ENCODE measurements around the gene FBXL14.
"Not testable (repeated sequence)": the region's sequence is repeated elsewhere in the genome, so short reads cannot be mapped to it uniquely, and the experiment has no call there.

Gene FBXL14

DNA sequence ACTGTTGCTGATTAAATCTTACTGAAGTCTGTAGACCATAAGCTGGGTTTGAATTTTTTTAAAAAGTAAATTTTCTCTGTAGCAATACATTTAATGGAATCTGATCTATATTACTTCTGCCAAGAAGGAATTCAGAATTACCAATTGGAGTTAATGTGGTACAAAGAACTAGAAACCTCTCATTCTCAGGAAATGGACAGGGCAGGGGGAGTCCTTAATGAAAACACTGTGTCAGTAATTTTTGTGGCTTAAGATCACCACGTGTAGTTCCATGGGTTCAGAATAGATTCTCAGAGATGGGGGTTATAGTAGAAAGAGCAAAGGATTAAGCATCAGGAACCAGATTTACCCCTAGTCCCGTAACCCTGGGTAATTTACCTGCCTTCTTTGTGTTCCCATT, 30.3 kb downstream of the FBXL14 start:
- Histone ChIP-seq H3K9me3 (replicated peaks; ENCODE audit: insufficient read depth, low read length) (no peaks in the 10 kb centered on the region), H3K27me3 (replicated peaks; ENCODE audit: insufficient read depth, low read length) (no peaks in the 10 kb centered on the region), H3F3A (ENCODE audit: insufficient read depth, low read length) (no peaks in the 10 kb centered on the region; the same call in 1 of the 2 replicates), H3K27ac (ENCODE audit: low read length) (no peak overlapping the region), H3K9me2 (replicated peaks; ENCODE audit: insufficient read depth, low read length) (no peaks in the 10 kb centered on the region), H3K4me2 (ENCODE audit: low read depth, low read length) (no peak overlapping the region), H3K79me2 (ENCODE audit: low read length) (peaks cover 98% of the 10 kb centered on the region), H2AFZ (ENCODE audit: low read length) (no peak overlapping the region), H3K36me3 (replicated peaks; ENCODE audit: insufficient read depth, low read length) (no peaks in the 10 kb centered on the region), H3K9ac (ENCODE audit: low read length) (no peak overlapping the region), H3K4me1 (ENCODE audit: low read length) (no peaks in the 10 kb centered on the region), H3K4me3 (ENCODE audit: low read length) (no peak overlapping the region), H4K20me1 (ENCODE audit: insufficient read depth, low read length) (peaks cover 28% of the 10 kb centered on the region)
- no peak for TF ChIP-seq EZH2phosphoT487 (IDR thresholded peaks at IDR 0.05; ENCODE audit: low read length)
- no peak for DNase-seq

DNA sequence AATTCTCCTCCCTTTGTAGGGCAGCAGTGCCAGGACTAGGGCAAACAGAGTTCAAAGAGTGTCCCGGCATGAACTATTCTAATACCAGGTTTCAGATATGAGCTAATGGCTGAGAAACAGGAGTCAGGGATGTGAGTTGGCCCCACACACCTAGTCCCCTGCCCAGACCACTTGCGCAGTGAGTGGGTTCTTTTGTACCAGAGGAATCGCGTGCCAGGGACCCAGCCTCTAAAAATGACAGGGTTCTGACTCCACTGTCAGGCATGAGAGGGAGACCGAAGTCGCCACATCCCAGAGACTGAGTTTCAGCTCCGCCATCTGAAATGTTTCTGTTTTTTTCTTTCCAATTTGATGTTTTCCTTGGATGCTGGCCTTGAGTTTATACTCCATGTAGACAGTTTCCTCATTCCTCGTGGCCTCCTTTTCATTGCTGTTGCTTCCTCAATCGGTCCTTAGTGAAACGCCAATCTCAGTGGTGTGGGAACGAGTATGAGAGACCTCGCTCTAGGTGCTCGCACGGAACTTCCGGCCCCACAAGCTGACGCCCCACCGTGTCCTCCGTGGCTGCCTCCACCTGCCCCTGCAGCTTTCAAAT, 31.5 kb downstream of the FBXL14 start:
- Histone ChIP-seq H2AFZ (ENCODE audit: low read length) (no peak overlapping the region), H3K36me3 (replicated peaks; ENCODE audit: insufficient read depth, low read length) (no peaks in the 10 kb centered on the region), H3K9ac (ENCODE audit: low read length) (no peak overlapping the region), H3K9me2 (replicated peaks; ENCODE audit: insufficient read depth, low read length) (no peaks in the 10 kb centered on the region), H4K20me1 (ENCODE audit: insufficient read depth, low read length) (peaks cover 28% of the 10 kb centered on the region), H3K79me2 (ENCODE audit: low read length) (peaks cover 98% of the 10 kb centered on the region), H3K27me3 (replicated peaks; ENCODE audit: insufficient read depth, low read length) (no peaks in the 10 kb centered on the region), H3K4me1 (ENCODE audit: low read length) (no peaks in the 10 kb centered on the region), H3F3A (ENCODE audit: insufficient read depth, low read length) (no peaks in the 10 kb centered on the region; the same call in 1 of the 2 replicates), H3K27ac (ENCODE audit: low read length) (no peak overlapping the region), H3K4me3 (ENCODE audit: low read length) (no peak overlapping the region), H3K9me3 (replicated peaks; ENCODE audit: insufficient read depth, low read length) (no peaks in the 10 kb centered on the region), H3K4me2 (ENCODE audit: low read depth, low read length) (no peak overlapping the region)
- DNase-seq = no peak
- TF ChIP-seq EZH2phosphoT487 (IDR thresholded peaks at IDR 0.05; ENCODE audit: low read length) (no peak), EZH2 (optimal IDR thresholded peaks at IDR 0.05; ENCODE audit: low read depth, low read length) (no peak), CTCF (IDR thresholded peaks at IDR 0.05; ENCODE audit: low read length) (no peak)

DNA sequence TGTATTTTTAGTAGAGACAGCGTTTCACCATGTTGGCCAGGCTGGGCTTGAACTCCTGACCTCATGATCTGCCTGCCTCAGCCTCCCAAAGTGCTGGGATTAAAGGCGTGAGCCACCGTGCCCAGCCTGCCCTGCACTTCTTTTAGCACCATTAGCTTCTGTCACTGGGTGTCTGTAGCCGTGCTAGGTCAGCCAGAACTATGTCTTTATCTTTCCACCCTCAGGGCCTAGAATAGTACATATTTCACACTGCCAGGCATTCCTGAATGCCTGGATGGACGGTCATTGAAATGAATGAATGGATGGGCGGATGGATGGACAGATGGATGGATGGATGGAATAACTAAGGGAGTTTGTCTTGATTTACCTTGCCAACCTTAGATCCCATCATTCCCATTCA, 33.7 kb downstream of the FBXL14 start:
- Histone ChIP-seq H3K27ac (ENCODE audit: low read length) (no peak overlapping the region), H2AFZ (ENCODE audit: low read length) (no peak overlapping the region), H3K9me2 (replicated peaks; ENCODE audit: insufficient read depth, low read length) (no peaks in the 10 kb centered on the region), H3K4me2 (ENCODE audit: low read depth, low read length) (no peak overlapping the region), H3K79me2 (ENCODE audit: low read length) (peaks cover 98% of the 10 kb centered on the region), H3F3A (ENCODE audit: insufficient read depth, low read length) (no peaks in the 10 kb centered on the region), H3K9ac (ENCODE audit: low read length) (no peak overlapping the region), H3K4me3 (ENCODE audit: low read length) (no peak overlapping the region), H3K4me1 (ENCODE audit: low read length) (no peaks in the 10 kb centered on the region), H4K20me1 (ENCODE audit: insufficient read depth, low read length) (peaks cover 25% of the 10 kb centered on the region), H3K27me3 (replicated peaks; ENCODE audit: insufficient read depth, low read length) (no peaks in the 10 kb centered on the region), H3K36me3 (replicated peaks; ENCODE audit: insufficient read depth, low read length) (no peaks in the 10 kb centered on the region), H3K9me3 (replicated peaks; ENCODE audit: insufficient read depth, low read length) (no peaks in the 10 kb centered on the region)
- no peak for TF ChIP-seq EZH2 (optimal IDR thresholded peaks at IDR 0.05; ENCODE audit: low read depth, low read length)
- no peak for TF ChIP-seq EZH2phosphoT487 (IDR thresholded peaks at IDR 0.05; ENCODE audit: low read length)
- TF ChIP-seq CTCF (IDR thresholded peaks at IDR 0.05; ENCODE audit: low read length) = no peak
- DNase-seq = no peak

- no peaks in the 10 kb centered on the region for H3K36me3 ChIP-seq (replicated peaks; ENCODE audit: insufficient read depth, low read length)
- H3K27me3 ChIP-seq (replicated peaks; ENCODE audit: insufficient read depth, low read length) = no peaks in the 10 kb centered on the region
- H3K27ac ChIP-seq (ENCODE audit: low read length) = no peak overlapping the region
- no peaks in the 10 kb centered on the region for H3K9me3 ChIP-seq (replicated peaks; ENCODE audit: insufficient read depth, low read length)
- peaks cover 18% of the 10 kb centered on the region; the same call in 1 of the 2 replicates for H4K20me1 ChIP-seq (ENCODE audit: insufficient read depth, low read length)
- H3K4me3 ChIP-seq (ENCODE audit: low read length) = no peak overlapping the region
- peaks cover 98% of the 10 kb centered on the region for H3K79me2 ChIP-seq (ENCODE audit: low read length)
- no peaks in the 10 kb centered on the region for H3K9me2 ChIP-seq (replicated peaks; ENCODE audit: insufficient read depth, low read length)
- peaks cover 10% of the 10 kb centered on the region for H3K4me1 ChIP-seq (ENCODE audit: low read length)
- H3F3A ChIP-seq (ENCODE audit: insufficient read depth, low read length) = no peaks in the 10 kb centered on the region
- DNase-seq = no peak
- H3K4me2 ChIP-seq (ENCODE audit: low read depth, low read length) = no peak overlapping the region
- no peak overlapping the region for H3K9ac ChIP-seq (ENCODE audit: low read length)
- TF ChIP-seq CTCF (IDR thresholded peaks at IDR 0.05; ENCODE audit: low read length) = no peak
- no peak for TF ChIP-seq EZH2 (optimal IDR thresholded peaks at IDR 0.05; ENCODE audit: low read depth, low read length)
- no peak for TF ChIP-seq EZH2phosphoT487 (IDR thresholded peaks at IDR 0.05; ENCODE audit: low read length)
- H2AFZ ChIP-seq (ENCODE audit: low read length) = no peak overlapping the region
These were observed 34.7 kb downstream of the FBXL14 start for GRCh38 chr12:1559676-1560091.

GRCh38 chr12:1558108-1558507, 36.3 kb downstream of the FBXL14 start:
- not testable (repeated sequence) for H3K9me3 ChIP-seq (replicated peaks; ENCODE audit: insufficient read depth, low read length); H3K4me3 ChIP-seq (ENCODE audit: low read length); H3K9me2 ChIP-seq (replicated peaks; ENCODE audit: insufficient read depth, low read length); H3K4me2 ChIP-seq (ENCODE audit: low read depth, low read length); H3K27ac ChIP-seq (ENCODE audit: low read length); H3K9ac ChIP-seq (ENCODE audit: low read length); DNase-seq; H3K36me3 ChIP-seq (replicated peaks; ENCODE audit: insufficient read depth, low read length); H3K27me3 ChIP-seq (replicated peaks; ENCODE audit: insufficient read depth, low read length); H2AFZ ChIP-seq (ENCODE audit: low read length)
- Histone ChIP-seq H3F3A (ENCODE audit: insufficient read depth, low read length) (peaks cover 12% of the 10 kb centered on the region), H3K79me2 (ENCODE audit: low read length) (peaks cover 94% of the 10 kb centered on the region), H3K4me1 (ENCODE audit: low read length) (peaks cover 21% of the 10 kb centered on the region), H4K20me1 (ENCODE audit: insufficient read depth, low read length) (peaks cover 11% of the 10 kb centered on the region; the same call in 1 of the 2 replicates)
